ENCODE results near the gene PALMD.

PALMD gene

GRCh38 chr1:99640672-99641071, 5.2 kb upstream of the PALMD start:
- Histone ChIP-seq H3K27ac (replicated peaks) (no peak overlapping the region), H3K4me3 (replicated peaks; ENCODE audit: insufficient read depth, low read length) (no peak overlapping the region), H3K27me3 (ENCODE audit: insufficient read depth, poor library complexity, severe bottlenecking) (no peaks in the 10 kb centered on the region)
- TF ChIP-seq SPI1 (IDR thresholded peaks at IDR 0.05; ENCODE audit: borderline replicate concordance, low read depth): no peak
- TF ChIP-seq POLR2AphosphoS5 (IDR thresholded peaks at IDR 0.05; ENCODE audit: low read depth): no peak
- no peak for TF ChIP-seq GABPA (IDR thresholded peaks at IDR 0.05; ENCODE audit: low read depth)
- no peak for TF ChIP-seq CTCF (IDR thresholded peaks at IDR 0.05; ENCODE audit: insufficient read depth, low read length)
- TF ChIP-seq, protein P1, sequence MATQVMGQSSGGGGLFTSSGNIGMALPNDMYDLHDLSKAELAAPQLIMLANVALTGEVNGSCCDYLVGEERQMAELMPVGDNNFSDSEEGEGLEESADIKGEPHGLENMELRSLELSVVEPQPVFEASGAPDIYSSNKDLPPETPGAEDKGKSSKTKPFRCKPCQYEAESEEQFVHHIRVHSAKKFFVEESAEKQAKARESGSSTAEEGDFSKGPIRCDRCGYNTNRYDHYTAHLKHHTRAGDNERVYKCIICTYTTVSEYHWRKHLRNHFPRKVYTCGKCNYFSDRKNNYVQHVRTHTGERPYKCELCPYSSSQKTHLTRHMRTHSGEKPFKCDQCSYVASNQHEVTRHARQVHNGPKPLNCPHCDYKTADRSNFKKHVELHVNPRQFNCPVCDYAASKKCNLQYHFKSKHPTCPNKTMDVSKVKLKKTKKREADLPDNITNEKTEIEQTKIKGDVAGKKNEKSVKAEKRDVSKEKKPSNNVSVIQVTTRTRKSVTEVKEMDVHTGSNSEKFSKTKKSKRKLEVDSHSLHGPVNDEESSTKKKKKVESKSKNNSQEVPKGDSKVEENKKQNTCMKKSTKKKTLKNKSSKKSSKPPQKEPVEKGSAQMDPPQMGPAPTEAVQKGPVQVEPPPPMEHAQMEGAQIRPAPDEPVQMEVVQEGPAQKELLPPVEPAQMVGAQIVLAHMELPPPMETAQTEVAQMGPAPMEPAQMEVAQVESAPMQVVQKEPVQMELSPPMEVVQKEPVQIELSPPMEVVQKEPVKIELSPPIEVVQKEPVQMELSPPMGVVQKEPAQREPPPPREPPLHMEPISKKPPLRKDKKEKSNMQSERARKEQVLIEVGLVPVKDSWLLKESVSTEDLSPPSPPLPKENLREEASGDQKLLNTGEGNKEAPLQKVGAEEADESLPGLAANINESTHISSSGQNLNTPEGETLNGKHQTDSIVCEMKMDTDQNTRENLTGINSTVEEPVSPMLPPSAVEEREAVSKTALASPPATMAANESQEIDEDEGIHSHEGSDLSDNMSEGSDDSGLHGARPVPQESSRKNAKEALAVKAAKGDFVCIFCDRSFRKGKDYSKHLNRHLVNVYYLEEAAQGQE (IDR thresholded peaks at IDR 0.05; ENCODE audit: insufficient replicate concordance, low read depth): no peak
- DNase-seq (ENCODE audit: low read depth in 1 of 2, low spot score in 1 of 2): no peak

- H3K27me3 ChIP-seq (ENCODE audit: insufficient read depth, poor library complexity, severe bottlenecking): no peaks in the 10 kb centered on the region
- no peak overlapping the region for H3K4me3 ChIP-seq (replicated peaks; ENCODE audit: insufficient read depth, low read length)
- no peak overlapping the region for H3K27ac ChIP-seq (replicated peaks)
- TF ChIP-seq GABPA (IDR thresholded peaks at IDR 0.05; ENCODE audit: low read depth): no peak
- TF ChIP-seq POLR2AphosphoS5 (IDR thresholded peaks at IDR 0.05; ENCODE audit: low read depth): no peak
- TF ChIP-seq, protein P1 (IDR thresholded peaks at IDR 0.05; ENCODE audit: insufficient replicate concordance, low read depth): no peak
- no peak for TF ChIP-seq SPI1 (IDR thresholded peaks at IDR 0.05; ENCODE audit: borderline replicate concordance, low read depth)
- TF ChIP-seq CTCF (IDR thresholded peaks at IDR 0.05; ENCODE audit: insufficient read depth, low read length): no peak
- DNase-seq (ENCODE audit: low read depth in 1 of 2, low spot score in 1 of 2): no peak
These were observed 4.4 kb upstream of the PALMD start for GRCh38 chr1:99641558-99641957.

DNA sequence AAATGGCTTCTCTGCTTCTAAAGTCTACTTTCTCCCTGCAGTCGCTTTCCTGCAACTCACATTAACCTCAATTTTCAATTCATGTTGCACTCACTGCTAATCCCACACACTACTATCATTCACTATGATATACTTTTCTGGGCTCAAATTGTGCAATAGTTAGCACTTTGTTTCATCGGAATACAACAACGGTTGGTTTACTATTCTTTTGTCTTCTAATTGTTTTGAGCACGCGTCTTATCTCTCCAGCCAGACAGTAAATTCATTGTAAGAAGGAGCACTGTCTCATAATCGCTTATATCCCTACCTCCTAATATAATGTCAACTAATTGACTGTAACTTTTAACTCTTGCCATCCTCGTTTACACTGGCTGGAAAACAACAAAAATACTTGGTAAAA, 3.9 kb upstream of the PALMD start:
- DNase-seq (ENCODE audit: low read depth in 1 of 2, low spot score in 1 of 2): no peak
- H3K4me3 ChIP-seq (replicated peaks; ENCODE audit: insufficient read depth, low read length): no peak overlapping the region
- H3K27me3 ChIP-seq (ENCODE audit: insufficient read depth, poor library complexity, severe bottlenecking): no peaks in the 10 kb centered on the region
- H3K27ac ChIP-seq (replicated peaks): no peak overlapping the region
- TF ChIP-seq, protein P1 (IDR thresholded peaks at IDR 0.05; ENCODE audit: insufficient replicate concordance, low read depth): no peak
